ENCODE measurements around the gene AP2A1.

DNA sequence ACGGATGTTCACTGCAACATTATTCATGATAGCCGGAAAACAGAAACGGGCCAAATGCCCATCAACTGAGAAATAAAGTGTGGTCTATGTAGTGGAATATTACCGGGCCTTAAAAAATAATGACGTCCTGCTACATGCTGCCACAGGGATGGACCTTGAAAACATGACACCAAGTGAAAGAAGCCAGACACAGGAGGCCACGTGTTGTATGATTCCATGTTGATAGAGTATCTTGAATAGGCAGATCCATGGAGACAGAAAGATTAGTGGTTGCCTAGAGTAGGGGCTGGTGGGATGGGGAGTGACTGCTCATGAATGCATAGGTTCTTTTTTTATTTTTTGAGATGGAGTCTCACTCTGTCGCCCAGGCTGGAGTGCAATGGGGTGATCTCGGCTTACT, 3.7 kb downstream of the AP2A1 start:
- TF ChIP-seq, protein P1, sequence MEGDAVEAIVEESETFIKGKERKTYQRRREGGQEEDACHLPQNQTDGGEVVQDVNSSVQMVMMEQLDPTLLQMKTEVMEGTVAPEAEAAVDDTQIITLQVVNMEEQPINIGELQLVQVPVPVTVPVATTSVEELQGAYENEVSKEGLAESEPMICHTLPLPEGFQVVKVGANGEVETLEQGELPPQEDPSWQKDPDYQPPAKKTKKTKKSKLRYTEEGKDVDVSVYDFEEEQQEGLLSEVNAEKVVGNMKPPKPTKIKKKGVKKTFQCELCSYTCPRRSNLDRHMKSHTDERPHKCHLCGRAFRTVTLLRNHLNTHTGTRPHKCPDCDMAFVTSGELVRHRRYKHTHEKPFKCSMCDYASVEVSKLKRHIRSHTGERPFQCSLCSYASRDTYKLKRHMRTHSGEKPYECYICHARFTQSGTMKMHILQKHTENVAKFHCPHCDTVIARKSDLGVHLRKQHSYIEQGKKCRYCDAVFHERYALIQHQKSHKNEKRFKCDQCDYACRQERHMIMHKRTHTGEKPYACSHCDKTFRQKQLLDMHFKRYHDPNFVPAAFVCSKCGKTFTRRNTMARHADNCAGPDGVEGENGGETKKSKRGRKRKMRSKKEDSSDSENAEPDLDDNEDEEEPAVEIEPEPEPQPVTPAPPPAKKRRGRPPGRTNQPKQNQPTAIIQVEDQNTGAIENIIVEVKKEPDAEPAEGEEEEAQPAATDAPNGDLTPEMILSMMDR (conservative IDR thresholded peaks at IDR 0.05 in 1 of 2, IDR thresholded peaks at IDR 0.05 in 1 of 2; ENCODE audit: extremely low read depth in 1 of 2, insufficient read depth in 1 of 2, low read depth in 1 of 2, low read length in 2 of 2): no peak
- no peak for TF ChIP-seq EZH2 (IDR thresholded peaks at IDR 0.05; ENCODE audit: borderline replicate concordance, low read length)

Measured in mammary epithelial cell (primary cell).